CD8-positive, alpha-beta memory T cell (primary cell): ENCODE measurements around the gene SOX11. TPM values are rescaled to one million over a fixed set of nuclear protein-coding genes. Genes with fewer than 3 reads are reported as not detected.
A peak's percentile ranks its signal among the peaks of the same experiment; 100 is the strongest.

Source experiments
- CTCF ChIA-PET: fragments of 350-600 bp; sonication (Branson Sonifier 250); formaldehyde crosslinking; loops from one replicate; lab custom pipeline; 2021; ENCODE audit warnings: antibody characterized with exemption; lab: Charles Lee
- POLR2A ChIA-PET: fragments of 350-600 bp; sonication (Branson Sonifier 250); formaldehyde crosslinking; loops from one replicate; lab custom pipeline; 2021; ENCODE audit warnings: antibody characterized with exemption; lab: Charles Lee
- DNase-seq, 5 donors: peaks; one replicate each; pipeline versions ENCODE4 v3.0.0 to v3.0.0-alpha.2; 2020 to 2022; ENCODE audit warnings: mixed read lengths in 1 of 5
- H3K27ac ChIP-seq: one replicate; pipeline ENCODE4 v1.7.0; 2013; ENCODE audit warnings: low read depth, mild to moderate bottlenecking, low read length, moderate library complexity
- H3K27me3 ChIP-seq: 2 replicates; pipeline ENCODE4 v1.7.0; 2013; ENCODE audit warnings: low read length, mild to moderate bottlenecking; ENCODE audit not compliant: insufficient read depth, poor library complexity, severe bottlenecking
- H3K36me3 ChIP-seq: 2 replicates; pipeline ENCODE4 v1.7.0; 2013; ENCODE audit warnings: mild to moderate bottlenecking, low read length, moderate library complexity; ENCODE audit not compliant: insufficient read depth
- H3K4me1 ChIP-seq: 2 replicates; pipeline ENCODE4 v1.7.0; 2013; ENCODE audit warnings: mild to moderate bottlenecking, low read length, moderate library complexity; ENCODE audit not compliant: insufficient read depth
- H3K4me3 ChIP-seq: 2 replicates; pipeline ENCODE4 v1.7.0; 2013; ENCODE audit warnings: mild to moderate bottlenecking, low read length
- H3K9me3 ChIP-seq: 2 replicates; pipeline ENCODE4 v1.7.0; 2013; ENCODE audit warnings: mild to moderate bottlenecking, low read length
- H3K27ac Mint-ChIP-seq, 8 donors: one replicate each; pipeline ENCODE4 v1.8.0; 2020 to 2021; ENCODE audit warnings: mixed read lengths in 8 of 8, mild to moderate bottlenecking in 6 of 8, inconsistent platforms in 3 of 8, moderate library complexity in 3 of 8
- H3K27me3 Mint-ChIP-seq, 2 donors: one replicate each; pipeline ENCODE4 v1.8.0; 2020 to 2021; ENCODE audit warnings: mixed read lengths in 2 of 2, mild to moderate bottlenecking in 1 of 2, moderate library complexity in 1 of 2
- H3K36me3 Mint-ChIP-seq, 3 donors: one replicate each; pipeline ENCODE4 v1.8.0; 2020 to 2021; ENCODE audit warnings: mixed read lengths in 3 of 3, inconsistent platforms in 1 of 3, mild to moderate bottlenecking in 1 of 3
- H3K4me1 Mint-ChIP-seq, 3 donors: one replicate each; pipeline ENCODE4 v1.8.0; 2020 to 2021; ENCODE audit warnings: mixed read lengths in 3 of 3, inconsistent platforms in 1 of 3, mild to moderate bottlenecking in 1 of 3
- H3K4me3 Mint-ChIP-seq, 7 donors: one replicate each; pipeline ENCODE4 v1.8.0; 2020 to 2021; ENCODE audit warnings: mixed read lengths in 7 of 7, mild to moderate bottlenecking in 6 of 7, moderate library complexity in 4 of 7, inconsistent platforms in 2 of 7
- H3K9me3 Mint-ChIP-seq, 5 donors: one replicate each; pipeline ENCODE4 v1.8.0; 2020 to 2022; ENCODE audit warnings: mixed read lengths in 5 of 5, mild to moderate bottlenecking in 3 of 5, moderate library complexity in 2 of 5, inconsistent platforms in 1 of 5
- polyA plus RNA-seq: library from polyadenylated mRNA; unstranded; fragments of 300-500 nt; fragmentation: Illumina TruSeq; gene quantifications from one replicate; pipeline ENCODE4 v1.2.3, GENCODE V29; 2021
- total RNA-seq, 2 experiments: library from RNA; stranded (reverse); gene quantifications; one replicate each; pipeline ENCODE4 v1.2.3, GENCODE V29; 2021

SOX11 gene
- total and polyA plus RNA-seq, 3 experiments from 2014 or later, result not detected

- no peak overlapping the region for H3K4me3 Mint-ChIP-seq
- ChIA-PET POLR2A (no interaction called here), CTCF (no interaction called here)
- Histone ChIP-seq H3K27me3 (no peaks in the 10 kb centered on the region), H3K4me1 (no peaks in the 10 kb centered on the region), H3K9me3 (no peaks in the 10 kb centered on the region), H3K36me3 (no peaks in the 10 kb centered on the region), H3K27ac (no peak overlapping the region), H3K4me3 (no peak overlapping the region)
- H3K9me3 Mint-ChIP-seq, result peaks cover 2 to 17% (median 13%) of the 10 kb centered on the region in 5 donors
- H3K36me3 Mint-ChIP-seq, result no peaks in the 10 kb centered on the region
- no peak for DNase-seq
- no peak overlapping the region for H3K27ac Mint-ChIP-seq
- H3K27me3 Mint-ChIP-seq, result peaks cover 18 to 19% of the 10 kb centered on the region in 2 donors
- no peaks in the 10 kb centered on the region for H3K4me1 Mint-ChIP-seq
Measured at GRCh38 chr2:5685225-5685624, 7.0 kb upstream of the SOX11 start.

GRCh38 chr2:5686068-5686467, 6.1 kb upstream of the SOX11 start:
- Histone ChIP-seq H3K4me3 (no peak overlapping the region), H3K9me3 (no peaks in the 10 kb centered on the region), H3K27ac (no peak overlapping the region), H3K36me3 (no peaks in the 10 kb centered on the region), H3K4me1 (no peaks in the 10 kb centered on the region), H3K27me3 (no peaks in the 10 kb centered on the region)
- ChIA-PET CTCF (no interaction called here), POLR2A (no interaction called here)
- Mint-ChIP-seq H3K36me3 (no peaks in the 10 kb centered on the region), H3K4me1 (peaks cover 0 to 2% (median 0%) of the 10 kb centered on the region in 3 donors), H3K4me3 (no peak overlapping the region), H3K9me3 (peaks cover 5 to 23% (median 9%) of the 10 kb centered on the region in 5 donors), H3K27ac (no peak overlapping the region), H3K27me3 (peaks cover 25 to 27% of the 10 kb centered on the region in 2 donors)
- no peak for DNase-seq

GRCh38 chr2:5686536-5686935, 5.6 kb upstream of the SOX11 start:
- no peaks in the 10 kb centered on the region for H3K9me3 ChIP-seq
- ChIA-PET CTCF (no interaction called here), POLR2A (no interaction called here)
- Mint-ChIP-seq H3K27ac (no peak overlapping the region), H3K4me1 (peaks cover 0 to 2% (median 0%) of the 10 kb centered on the region in 3 donors), H3K9me3 (peaks cover 5 to 23% (median 7%) of the 10 kb centered on the region in 5 donors), H3K27me3 (peaks cover 26 to 27% of the 10 kb centered on the region in 2 donors), H3K4me3 (no peak overlapping the region), H3K36me3 (no peaks in the 10 kb centered on the region)
- no peaks in the 10 kb centered on the region for H3K27me3 ChIP-seq
- H3K4me1 ChIP-seq, result no peaks in the 10 kb centered on the region
- no peaks in the 10 kb centered on the region for H3K36me3 ChIP-seq
- H3K27ac ChIP-seq, result no peak overlapping the region
- no peak overlapping the region for H3K4me3 ChIP-seq
- no peak for DNase-seq

GRCh38 chr2:5689750-5690149, 2.4 kb upstream of the SOX11 start:
- Mint-ChIP-seq H3K27ac (no peak overlapping the region), H3K4me1 (peaks cover 0 to 5% (median 5%) of the 10 kb centered on the region in 3 donors), H3K36me3 (peaks cover 0 to 2% (median 0%) of the 10 kb centered on the region in 3 donors), H3K27me3 (peaks cover 35 to 36% of the 10 kb centered on the region in 2 donors), H3K4me3 (no peak overlapping the region), H3K9me3 (peaks cover 0 to 23% (median 11%) of the 10 kb centered on the region in 5 donors)
- no peaks in the 10 kb centered on the region for H3K9me3 ChIP-seq
- POLR2A ChIA-PET, result no interaction called here
- H3K4me1 ChIP-seq, result no peaks in the 10 kb centered on the region
- H3K27me3 ChIP-seq, result peaks cover 1% of the 10 kb centered on the region
- CTCF ChIA-PET, result no interaction called here
- H3K36me3 ChIP-seq, result no peaks in the 10 kb centered on the region
- no peak overlapping the region for H3K4me3 ChIP-seq
- H3K27ac ChIP-seq, result no peak overlapping the region
- DNase-seq, result no peak

GRCh38 chr2:5690286-5690685, 1.9 kb upstream of the SOX11 start:
- peaks cover 4% of the 10 kb centered on the region for H3K27me3 ChIP-seq
- DNase-seq, result no peak
- no peaks in the 10 kb centered on the region for H3K9me3 ChIP-seq
- Mint-ChIP-seq H3K36me3 (peaks cover 0 to 2% (median 0%) of the 10 kb centered on the region in 3 donors), H3K9me3 (peaks cover 0 to 23% (median 11%) of the 10 kb centered on the region in 5 donors), H3K27me3 (peaks cover 35 to 40% of the 10 kb centered on the region in 2 donors), H3K4me3 (no peak overlapping the region), H3K4me1 (peaks cover 0 to 5% (median 5%) of the 10 kb centered on the region in 3 donors), H3K27ac (no peak overlapping the region)
- H3K36me3 ChIP-seq, result no peaks in the 10 kb centered on the region
- POLR2A ChIA-PET, result no interaction called here
- no peaks in the 10 kb centered on the region for H3K4me1 ChIP-seq
- H3K27ac ChIP-seq, result no peak overlapping the region
- no peak overlapping the region for H3K4me3 ChIP-seq
- CTCF ChIA-PET, result no interaction called here

- peaks cover 38 to 45% of the 10 kb centered on the region in 2 donors for H3K27me3 Mint-ChIP-seq
- H3K36me3 Mint-ChIP-seq, result peaks cover 0 to 2% (median 0%) of the 10 kb centered on the region in 3 donors
- DNase-seq, result peak in 1 of 5 donors; percentile 1
- Histone ChIP-seq H3K4me3 (no peak overlapping the region), H3K9me3 (no peaks in the 10 kb centered on the region), H3K27ac (no peak overlapping the region), H3K36me3 (no peaks in the 10 kb centered on the region), H3K4me1 (no peaks in the 10 kb centered on the region), H3K27me3 (peaks cover 4% of the 10 kb centered on the region)
- POLR2A ChIA-PET, result no interaction called here
- CTCF ChIA-PET, result no interaction called here
- H3K4me1 Mint-ChIP-seq, result peaks cover 0 to 5% (median 5%) of the 10 kb centered on the region in 3 donors
- peaks cover 0 to 26% (median 11%) of the 10 kb centered on the region in 5 donors for H3K9me3 Mint-ChIP-seq
- no peak overlapping the region for H3K27ac Mint-ChIP-seq
- H3K4me3 Mint-ChIP-seq, result no peak overlapping the region
Measured at GRCh38 chr2:5690718-5691220, 1.4 kb upstream of the SOX11 start.

- Mint-ChIP-seq H3K27me3 (peaks cover 38 to 48% of the 10 kb centered on the region in 2 donors), H3K4me3 (no peak overlapping the region), H3K27ac (no peak overlapping the region), H3K36me3 (peaks cover 0 to 2% (median 0%) of the 10 kb centered on the region in 3 donors), H3K4me1 (peaks cover 0 to 5% (median 5%) of the 10 kb centered on the region in 3 donors), H3K9me3 (peaks cover 0 to 26% (median 13%) of the 10 kb centered on the region in 5 donors)
- H3K36me3 ChIP-seq, result no peaks in the 10 kb centered on the region
- H3K4me1 ChIP-seq, result no peaks in the 10 kb centered on the region
- H3K9me3 ChIP-seq, result no peaks in the 10 kb centered on the region
- ChIA-PET POLR2A (no interaction called here), CTCF (no interaction called here)
- peaks cover 4% of the 10 kb centered on the region for H3K27me3 ChIP-seq
- no peak overlapping the region for H3K4me3 ChIP-seq
- H3K27ac ChIP-seq, result no peak overlapping the region
- no peak for DNase-seq
Measured at GRCh38 chr2:5691221-5691984, 781 bp upstream of the SOX11 start.

- Mint-ChIP-seq H3K27me3 (peaks cover 38 to 51% of the 10 kb centered on the region in 2 donors), H3K36me3 (peaks cover 0 to 2% (median 0%) of the 10 kb centered on the region in 3 donors), H3K9me3 (peaks cover 0 to 26% (median 13%) of the 10 kb centered on the region in 5 donors), H3K4me3 (no peak overlapping the region), H3K4me1 (peaks cover 0 to 5% (median 5%) of the 10 kb centered on the region in 3 donors), H3K27ac (no peak overlapping the region)
- H3K36me3 ChIP-seq, result no peaks in the 10 kb centered on the region
- ChIA-PET CTCF (no interaction called here), POLR2A (no interaction called here)
- H3K4me3 ChIP-seq, result no peak overlapping the region
- DNase-seq, result no peak
- peaks cover 4% of the 10 kb centered on the region for H3K27me3 ChIP-seq
- no peaks in the 10 kb centered on the region for H3K9me3 ChIP-seq
- no peaks in the 10 kb centered on the region for H3K4me1 ChIP-seq
- H3K27ac ChIP-seq, result no peak overlapping the region
Measured at GRCh38 chr2:5692561-5693286, 540 bp downstream of the SOX11 start.
